HepG2 (cell line): ENCODE results near the gene ZNF512B. TPM values are rescaled to one million over a fixed set of nuclear protein-coding genes. Genes with fewer than 3 reads are reported as not detected.

Source experiments
- CTCF ChIP-seq: sonication (generic); formaldehyde crosslinking; IDR thresholded peaks from 2 replicates; pipeline ENCODE4 v1.5.0; 2020; ENCODE audit warnings: mild to moderate bottlenecking, missing genetic modification reagents, moderate library complexity
- DRAP1 ChIP-seq: IDR thresholded peaks from 2 replicates; pipeline ENCODE4 v1.6.1; 2016; ENCODE audit warnings: missing genetic modification reagents, missing compliant biosample characterization
- MAZ ChIP-seq, 2 experiments: sonication (generic) in 1 of 2; formaldehyde crosslinking in 1 of 2; IDR thresholded peaks; 2 replicates each; pipeline versions ENCODE4 v1.5.0 to v1.6.1; 2012 to 2020; ENCODE audit warnings: low read depth in 2 of 2, mild to moderate bottlenecking in 2 of 2, borderline replicate concordance in 1 of 2, improper control_type of control experiment in 1 of 2, low read length in 1 of 2, missing genetic modification reagents in 1 of 2, moderate library complexity in 1 of 2
- NR0B2 ChIP-seq: sonication (generic); formaldehyde crosslinking; IDR thresholded peaks from 2 replicates; pipeline ENCODE4 v1.4.0; 2020; ENCODE audit warnings: mild to moderate bottlenecking, missing genetic modification reagents
- PATZ1 ChIP-seq: sonication (generic); formaldehyde crosslinking; IDR thresholded peaks from 2 replicates; pipeline ENCODE4 v1.4.0; 2020; ENCODE audit warnings: missing genetic modification reagents
- PCBP1 ChIP-seq: fragments of 200-400 bp; formaldehyde crosslinking; IDR thresholded peaks from 2 replicates; pipeline ENCODE4 v1.6.1; 2017; ENCODE audit warnings: mild to moderate bottlenecking, low read depth, low read length, borderline replicate concordance
- SNAI1 ChIP-seq: sonication (generic); formaldehyde crosslinking; IDR thresholded peaks from 2 replicates; pipeline ENCODE4 v1.5.0; 2020; ENCODE audit warnings: mild to moderate bottlenecking, missing genetic modification reagents, borderline replicate concordance
- TFE3 ChIP-seq: IDR thresholded peaks from 2 replicates; pipeline ENCODE4 v1.6.1; 2016
- THAP11 ChIP-seq: IDR thresholded peaks from 2 replicates; pipeline ENCODE4 v1.6.1; 2016; ENCODE audit warnings: missing biosample characterization, missing genetic modification reagents
- ZBTB14 ChIP-seq: sonication (generic); formaldehyde crosslinking; IDR thresholded peaks from 2 replicates; pipeline ENCODE4 v1.4.0; 2020; ENCODE audit warnings: missing genetic modification reagents
- ZFP82 ChIP-seq: sonication (generic); formaldehyde crosslinking; IDR thresholded peaks from 2 replicates; pipeline ENCODE4 v1.5.1; 2020; ENCODE audit warnings: mild to moderate bottlenecking, missing genetic modification reagents, borderline replicate concordance
- ZNF138 ChIP-seq: sonication (generic); formaldehyde crosslinking; IDR thresholded peaks from 2 replicates; pipeline ENCODE4 v1.5.0; 2020; ENCODE audit warnings: mild to moderate bottlenecking, low read depth, missing genetic modification reagents
- ZNF180 ChIP-seq: sonication (generic); formaldehyde crosslinking; IDR thresholded peaks from 2 replicates; pipeline ENCODE4 v1.4.0; 2020; ENCODE audit warnings: low read depth, missing genetic modification reagents, borderline replicate concordance
- ZNF350 ChIP-seq: sonication (generic); formaldehyde crosslinking; IDR thresholded peaks from 2 replicates; pipeline ENCODE4 v1.4.0; 2020; ENCODE audit warnings: mild to moderate bottlenecking, low read depth, missing genetic modification reagents, borderline replicate concordance
- ZNF503 ChIP-seq: sonication (generic); formaldehyde crosslinking; IDR thresholded peaks from 2 replicates; pipeline ENCODE4 v1.4.0; 2020; ENCODE audit warnings: missing genetic modification reagents
- ZNF547 ChIP-seq: sonication (generic); formaldehyde crosslinking; IDR thresholded peaks from 2 replicates; pipeline ENCODE4 v1.5.1; 2020; ENCODE audit warnings: mild to moderate bottlenecking, missing genetic modification reagents
- polyA plus RNA-seq, 8 experiments: library from polyadenylated mRNA; depleted of rRNA in 3 of 8; stranded (reverse) in 7 of 8; unstranded in 1 of 8; fragments of >200 nt; fragmentation: Illumina TruSeq in 4 of 8; extraction: Trizol in 4 of 8; gene quantifications; 2 replicates each; pipeline versions ENCODE4 v1.2.1 to v1.2.3, GENCODE V29; 2011 to 2016; ENCODE audit warnings: low read depth in 4 of 8, missing spikeins in 1 of 8, mixed read lengths in 1 of 8; ENCODE audit not compliant: insufficient read depth in 1 of 8
- total RNA-seq, 5 experiments: library from RNA; depleted of rRNA; stranded (reverse); fragments of >200 nt; fragmentation: Illumina TruSeq; extraction: Trizol; gene quantifications; 2 replicates each; pipeline ENCODE4 v1.2.3, GENCODE V29; 2016; ENCODE audit warnings: low read depth in 1 of 5

The ZNF512B gene
- total and polyA plus RNA-seq, 2 of the 13 experiments (the other 11 are each of a cell fraction or from before 2014, with no cell fraction given) = 11.5 to 30.6 TPM

- 0 out of 2 replicates have a peak, but pooled peaks have one; percentile 17 for TF ChIP-seq ZNF503 (CRISPR knock-in tag)
- TF ChIP-seq MAZ (IDR thresholded peaks at IDR 0.05; ENCODE audit: borderline replicate concordance, low read depth, low read length) = no peak
- peak; percentile 31 for TF ChIP-seq MAZ (CRISPR knock-in tag; IDR thresholded peaks at IDR 0.05; ENCODE audit: low read depth)
- TF ChIP-seq THAP11 = 0 out of 2 replicates have a peak, but pooled peaks have one; percentile 36
- no peak for TF ChIP-seq ZNF180 (CRISPR knock-in tag)
- TF ChIP-seq ZBTB14 (CRISPR knock-in tag) = peak; percentile 87
- TF ChIP-seq PATZ1 = peak; percentile 87
- TF ChIP-seq NR0B2 (CRISPR knock-in tag) = peak; percentile 91
- 0 out of 2 replicates have a peak, but pooled peaks have one; percentile 36 for TF ChIP-seq PCBP1
- peak; percentile 50; the same call in 1 of the 2 replicates for TF ChIP-seq ZNF547
- TF ChIP-seq SNAI1 (CRISPR knock-in tag) = peak; percentile 88; the same call in 1 of the 2 replicates
- peak; percentile 44 for TF ChIP-seq CTCF (CRISPR knock-in tag)
- peak; percentile 35 for TF ChIP-seq DRAP1 (CRISPR knock-in tag)
- peak; percentile 59; the same call in 1 of the 2 replicates for TF ChIP-seq TFE3
- no peak for TF ChIP-seq ZFP82
- peak; percentile 18; the same call in 1 of the 2 replicates for TF ChIP-seq ZNF350 (CRISPR knock-in tag)
- 0 out of 2 replicates have a peak, but pooled peaks have one; percentile 20 for TF ChIP-seq ZNF138
Measured at GRCh38 chr20:63979557-63980316, 10.0 kb upstream of the ZNF512B start, which contains the start of gene SAMD10 (continued).
